PC-3 (cell line): ENCODE data around the gene FUS.

ENCODE experiments used
- CTCF ChIP-seq: fragments of 300-600 bp; sonication (generic); conservative IDR thresholded peaks from 2 replicates; pipeline ENCODE4 v1.5.1; 2017; ENCODE audit warnings: antibody characterized with exemption, low read depth, mild to moderate bottlenecking, low read length
- EZH2 ChIP-seq: fragments of 300-600 bp; sonication (generic); IDR thresholded peaks from one replicate; pipeline ENCODE4 v1.6.1; 2017; ENCODE audit warnings: antibody characterized with exemption, mild to moderate bottlenecking, low read length; ENCODE audit not compliant: unreplicated experiment

- TF ChIP-seq CTCF: no peak
- TF ChIP-seq EZH2: no peak
These were observed 13.9 kb downstream of the FUS start for GRCh38 chr16:31193874-31194273.
